ENCODE data around the gene CSNK1A1L. TPM values are rescaled to one million over a fixed set of nuclear protein-coding genes. Genes with fewer than 3 reads are reported as not detected.

Gene CSNK1A1L
- polyA plus RNA-seq, 1 experiment, result not detected

GRCh38 chr13:37136633-37137032 is 31.2 kb upstream of the CSNK1A1L start:
- ChIA-PET CTCF (interaction anchor here (1.0 kb wide), 1 partner anchor 35 kb away, joined by 3 read pairs; no protein-coding TSS in a partner anchor), POLR2A (no interaction called here)
- no peak overlapping the region for H3K4me3 ChIP-seq (ENCODE audit: low read depth, low read length)
- no peak for TF ChIP-seq CTCF (IDR thresholded peaks at IDR 0.05; ENCODE audit: insufficient read depth, low read depth, low read length)
- no peaks in the 10 kb centered on the region for H3K27me3 ChIP-seq (ENCODE audit: control insufficient read depth, insufficient read depth, low read length)
- DNase-seq (ENCODE audit: low read depth), result no peak
- H3K36me3 ChIP-seq (ENCODE audit: control insufficient read depth, insufficient read depth, low read length), result no peaks in the 10 kb centered on the region

- Histone ChIP-seq H3K4me3 (ENCODE audit: low read depth, low read length) (no peak overlapping the region), H3K36me3 (ENCODE audit: control insufficient read depth, insufficient read depth, low read length) (no peaks in the 10 kb centered on the region), H3K27me3 (ENCODE audit: control insufficient read depth, insufficient read depth, low read length) (no peaks in the 10 kb centered on the region)
- POLR2A ChIA-PET, result no interaction called here
- no peak for DNase-seq (ENCODE audit: low read depth)
- CTCF ChIA-PET, result interaction anchor here (1.1 kb wide), 2 partner anchors 12 to 40 kb away, joined by 3 read pairs; no protein-coding TSS in a partner anchor
- TF ChIP-seq CTCF (IDR thresholded peaks at IDR 0.05; ENCODE audit: insufficient read depth, low read depth, low read length), result no peak
These were observed 30.7 kb upstream of the CSNK1A1L start for GRCh38 chr13:37136187-37136586.

- ChIA-PET POLR2A (interaction anchor here (0.5 kb wide), 1 partner anchor 193 kb away, joined by 3 read pairs; no protein-coding TSS in a partner anchor), CTCF (interaction anchor here (0.6 to 1.3 kb wide), 2 partner anchors 40 to 84 kb away, joined by 3 read pairs; no protein-coding TSS in a partner anchor)
- TF ChIP-seq CTCF (IDR thresholded peaks at IDR 0.05; ENCODE audit: insufficient read depth, low read depth, low read length), result no peak
- DNase-seq (ENCODE audit: low read depth), result no peak
- Histone ChIP-seq H3K4me3 (ENCODE audit: low read depth, low read length) (no peak overlapping the region), H3K36me3 (ENCODE audit: control insufficient read depth, insufficient read depth, low read length) (no peaks in the 10 kb centered on the region), H3K27me3 (ENCODE audit: control insufficient read depth, insufficient read depth, low read length) (no peaks in the 10 kb centered on the region)
These were observed 29.1 kb upstream of the CSNK1A1L start for GRCh38 chr13:37134411-37135041.

GRCh38 chr13:37132211-37132610 is 26.7 kb upstream of the CSNK1A1L start:
- H3K4me3 ChIP-seq (ENCODE audit: low read depth, low read length), result no peak overlapping the region
- no peak for TF ChIP-seq CTCF (IDR thresholded peaks at IDR 0.05; ENCODE audit: insufficient read depth, low read depth, low read length)
- no peaks in the 10 kb centered on the region for H3K36me3 ChIP-seq (ENCODE audit: control insufficient read depth, insufficient read depth, low read length)
- CTCF ChIA-PET, result interaction anchor here (0.8 kb wide), 1 partner anchor 124 kb away, joined by 3 read pairs; no protein-coding TSS in a partner anchor
- no peaks in the 10 kb centered on the region for H3K27me3 ChIP-seq (ENCODE audit: control insufficient read depth, insufficient read depth, low read length)
- POLR2A ChIA-PET, result no interaction called here
- no peak for DNase-seq (ENCODE audit: low read depth)

- H3K36me3 ChIP-seq (ENCODE audit: control insufficient read depth, insufficient read depth, low read length), result no peaks in the 10 kb centered on the region
- no peaks in the 10 kb centered on the region for H3K27me3 ChIP-seq (ENCODE audit: control insufficient read depth, insufficient read depth, low read length)
- POLR2A ChIA-PET, result no interaction called here
- CTCF ChIA-PET, result no interaction called here
- DNase-seq (ENCODE audit: low read depth), result no peak
- H3K4me3 ChIP-seq (ENCODE audit: low read depth, low read length), result no peak overlapping the region
- no peak for TF ChIP-seq CTCF (IDR thresholded peaks at IDR 0.05; ENCODE audit: insufficient read depth, low read depth, low read length)
These were observed 25.6 kb upstream of the CSNK1A1L start for GRCh38 chr13:37131092-37131491.
